NCI-H446 treated with DMSO at 0.1 percent for 48 hours (cell line): ENCODE measurements around the gene RAB25.

Experiments
- DNase-seq: peaks from one replicate; lab custom pipeline; 2025; lab: John Stamatoyannopoulos, UW

Gene RAB25

GRCh38 chr1:156118177-156118868, 57.4 kb downstream of the RAB25 start:
- DNase-seq: no peak

GRCh38 chr1:156119503-156120209, 58.7 kb downstream of the RAB25 start:
- no peak for DNase-seq
